NOMO-1 treated with dmso at 0.1 percent for 144 hours (cell line): Measurements from ENCODE around the gene ARHGEF1.

Source experiments
- DNase-seq: peaks from one replicate; lab custom pipeline; 2025; ENCODE audit not compliant: unreplicated experiment; lab: John Stamatoyannopoulos, UW

ARHGEF1 gene

GRCh38 chr19:41947091-41947490 lies 64.1 kb downstream of the ARHGEF1 start:
- no peak for DNase-seq

- DNase-seq: peak; percentile 58
These were observed 68.7 kb downstream of the ARHGEF1 start for GRCh38 chr19:41951686-41952172.

DNA sequence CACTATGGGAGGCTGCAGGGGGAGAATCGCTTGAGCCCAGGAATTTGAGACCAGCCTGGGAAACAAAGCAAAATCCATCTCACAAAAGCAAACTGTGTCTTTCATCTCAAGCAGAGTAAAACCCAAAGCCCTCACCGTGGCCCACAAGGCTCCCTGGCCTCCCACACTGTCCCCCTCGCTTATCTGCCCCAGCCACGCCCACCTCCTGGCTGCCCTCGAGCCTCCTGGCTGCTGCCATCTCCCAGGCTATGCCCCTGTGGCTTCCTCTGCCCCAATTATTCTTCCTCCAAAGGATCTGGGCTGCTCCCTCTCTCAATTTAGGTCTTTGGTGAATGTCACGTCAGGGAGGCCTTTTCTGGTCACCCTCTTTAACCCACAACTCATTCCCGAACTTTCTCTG lies 72.5 kb downstream of the ARHGEF1 start:
- DNase-seq: no peak

DNA sequence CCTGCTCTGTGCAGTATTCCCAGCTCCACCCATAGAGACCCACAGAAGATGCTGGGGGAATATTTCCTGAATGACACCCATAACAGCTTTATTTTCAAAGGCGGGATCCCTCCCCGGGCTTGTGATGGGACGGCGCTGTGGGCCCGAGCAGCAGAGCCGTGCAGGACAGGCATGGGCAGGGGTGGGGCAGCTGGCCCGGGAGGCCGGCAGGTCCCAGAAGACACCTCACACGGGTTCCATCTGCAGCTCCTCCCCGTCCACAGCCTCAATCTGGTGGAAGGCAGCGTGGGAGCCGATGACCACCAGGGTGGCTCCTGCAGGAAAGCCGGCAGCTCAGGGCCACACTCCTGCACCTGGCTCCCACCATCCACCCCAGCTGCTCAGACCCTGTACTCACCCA lies 73.6 kb downstream of the ARHGEF1 start:
- DNase-seq: no peak
